Skin epidermis (tissue), 12 donors: ENCODE data around the gene POF1B.
A peak's percentile ranks its signal among the peaks of the same experiment; 100 is the strongest.

Experiments
- H3K27ac ChIP-seq, 21 experiments: fragments of 200-600 bp; sonication (generic) in 11 of 21; one replicate each; pipeline ENCODE4 v1.5.0; 2020; ENCODE audit warnings: mild to moderate bottlenecking in 3 of 21, inconsistent platforms in 2 of 21, moderate library complexity in 2 of 21
- H3K4me3 ChIP-seq, 7 experiments: fragments of 200-600 bp; sonication (generic) in 2 of 7; one replicate each; pipeline ENCODE4 v1.5.0; 2020; ENCODE audit warnings: inconsistent platforms in 2 of 7, mild to moderate bottlenecking in 2 of 7, moderate library complexity in 1 of 7

The POF1B gene

GRCh38 chrX:85243761-85244449 lies 135.6 kb downstream of the POF1B start, which contains the start of the genes SATL1 and ZNF711:
Gene SATL1, minus strand, starts transcription at chrX:85243779. Its CDS starts 134,811 bp downstream, at chrX:85108968.
Gene ZNF711, plus strand, starts transcription at chrX:85243991. Its CDS starts 3,582 bp downstream, at chrX:85247573.
- Histone ChIP-seq H3K27ac (peak within 1 kb of the TSS in 6 of 21 experiments; percentile 17 to 65 (median 45)), H3K4me3 (peak within 1 kb of the TSS; percentile 30 to 57 (median 43))

- peak overlapping the region in 2 of 7 experiments; percentile 36 to 57 for H3K4me3 ChIP-seq
- no peak overlapping the region for H3K27ac ChIP-seq
Measured at GRCh38 chrX:85243155-85243554, 136.3 kb downstream of the POF1B start.
